Measurements from ENCODE around the gene TBCD.

- no peak for TF ChIP-seq CTCF (IDR thresholded peaks at IDR 0.05 in 2 of 3, conservative IDR thresholded peaks at IDR 0.05 in 1 of 3; ENCODE audit: insufficient read depth in 2 of 3, low read depth in 1 of 3, low read length in 3 of 3)
- TF ChIP-seq POLR2A (conservative IDR thresholded peaks at IDR 0.05) = no peak
- no peak for TF ChIP-seq ZBTB33 (CRISPR knock-in tag; IDR thresholded peaks at IDR 0.05)
- TF ChIP-seq CHD2 (IDR thresholded peaks at IDR 0.05; ENCODE audit: low read depth, low read length) = no peak
- TF ChIP-seq RAD21 (CRISPR knock-in tag; conservative IDR thresholded peaks at IDR 0.05 in 1 of 2, IDR thresholded peaks at IDR 0.05 in 1 of 2) = no peak
- no peak for TF ChIP-seq ERF (CRISPR knock-in tag; IDR thresholded peaks at IDR 0.05)
- TF ChIP-seq SAFB2 (IDR thresholded peaks at IDR 0.05; ENCODE audit: borderline replicate concordance, low read depth, low read length, severe bottlenecking) = no peak
- no peak for TF ChIP-seq ZSCAN29 (IDR thresholded peaks at IDR 0.05)
- TF ChIP-seq MXI1 (IDR thresholded peaks at IDR 0.05; ENCODE audit: low read depth, low read length) = no peak
- no peak for TF ChIP-seq ZNF609 (CRISPR knock-in tag; IDR thresholded peaks at IDR 0.05; ENCODE audit: borderline replicate concordance)
Measured at GRCh38 chr17:82866590-82867191, 114.8 kb downstream of the TBCD start.
